IPS-20b (cell line): Measurements from ENCODE around the gene VSX1.

Experiments used
- H3K27ac ChIP-seq: one replicate; pipeline ENCODE4 v1.5.1; 2013; ENCODE audit warnings: low read length
- H3K27me3 ChIP-seq: 2 replicates; pipeline ENCODE4 v1.6.1; 2013; ENCODE audit warnings: mild to moderate bottlenecking, low read length, inconsistent platforms; ENCODE audit not compliant: insufficient read depth
- H3K36me3 ChIP-seq: 2 replicates; pipeline ENCODE4 v1.6.1; 2013; ENCODE audit warnings: low read depth, mild to moderate bottlenecking, inconsistent platforms, low read length, moderate library complexity; ENCODE audit not compliant: insufficient read depth
- H3K4me1 ChIP-seq: 2 replicates; pipeline ENCODE4 v1.6.1; 2013; ENCODE audit warnings: mild to moderate bottlenecking, control low read depth, inconsistent platforms, low read length, moderate library complexity; ENCODE audit not compliant: insufficient read depth
- H3K4me3 ChIP-seq: 2 replicates; pipeline ENCODE4 v1.5.1; 2013; ENCODE audit warnings: mild to moderate bottlenecking, low read length, inconsistent platforms
- H3K9ac ChIP-seq: 2 replicates; pipeline ENCODE4 v1.6.1; 2013; ENCODE audit warnings: low read depth, mild to moderate bottlenecking, inconsistent platforms, low read length, moderate library complexity
- H3K9me3 ChIP-seq: 2 replicates; pipeline ENCODE4 v1.6.1; 2013; ENCODE audit warnings: mild to moderate bottlenecking, low read depth, low read length, inconsistent platforms; ENCODE audit not compliant: insufficient read depth

The VSX1 gene

DNA sequence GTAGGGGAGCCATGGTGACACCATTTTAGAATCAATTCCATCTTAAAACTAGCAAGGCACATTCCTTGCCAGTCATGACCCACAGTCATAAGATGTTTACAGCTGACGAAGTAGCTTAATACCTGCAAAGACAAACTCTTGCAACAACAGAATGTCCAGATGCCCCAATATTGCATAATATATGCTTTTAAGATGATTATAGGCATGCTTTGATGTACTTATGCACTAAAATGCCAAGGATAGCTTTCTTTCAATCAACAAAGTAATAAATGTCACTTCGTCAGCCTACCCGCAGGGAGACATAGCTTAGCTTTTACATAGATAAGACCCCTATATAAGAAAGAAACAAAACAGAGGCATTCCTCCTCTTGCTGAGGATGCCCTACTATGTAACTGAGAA is 50.7 kb downstream of the VSX1 start:
- H3K4me3 ChIP-seq = no peak overlapping the region
- H3K27ac ChIP-seq = no peak overlapping the region
- no peaks in the 10 kb centered on the region for H3K36me3 ChIP-seq
- no peaks in the 10 kb centered on the region for H3K9me3 ChIP-seq
- peaks cover 16% of the 10 kb centered on the region for H3K27me3 ChIP-seq
- H3K9ac ChIP-seq = no peak overlapping the region
- peaks cover 2% of the 10 kb centered on the region; the same call in 1 of the 2 replicates for H3K4me1 ChIP-seq

DNA sequence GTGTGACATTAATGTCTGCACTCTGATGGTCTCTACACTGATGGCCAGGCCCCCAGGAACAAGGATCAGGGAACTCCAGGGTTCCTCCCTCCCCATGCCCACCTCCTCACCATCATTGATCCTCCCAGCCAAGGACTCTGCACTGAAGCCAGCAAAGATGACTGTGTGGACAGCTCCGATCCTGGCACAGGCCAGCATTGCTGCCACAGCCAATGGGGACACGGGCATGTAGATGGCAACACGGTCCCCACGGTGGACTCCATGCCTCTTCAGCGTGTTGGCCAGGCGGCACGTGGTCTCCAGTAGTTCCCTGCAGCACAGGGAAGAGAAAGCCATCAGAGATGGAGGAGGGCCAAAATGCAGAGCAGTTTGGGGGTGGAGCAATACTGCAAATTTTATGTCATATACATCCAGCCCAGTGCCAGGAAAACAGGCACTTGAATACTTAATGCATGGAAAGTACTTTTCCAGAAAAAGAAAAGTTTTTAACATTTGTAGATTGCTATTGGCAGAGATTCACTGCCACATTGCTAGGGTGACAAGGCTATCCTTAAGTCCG is 51.2 kb downstream of the VSX1 start:
- Histone ChIP-seq H3K4me1 (peaks cover 2% of the 10 kb centered on the region; the same call in 1 of the 2 replicates), H3K27ac (no peak overlapping the region), H3K27me3 (peaks cover 16% of the 10 kb centered on the region), H3K36me3 (no peaks in the 10 kb centered on the region), H3K9me3 (no peaks in the 10 kb centered on the region), H3K9ac (no peak overlapping the region), H3K4me3 (no peak overlapping the region)

DNA sequence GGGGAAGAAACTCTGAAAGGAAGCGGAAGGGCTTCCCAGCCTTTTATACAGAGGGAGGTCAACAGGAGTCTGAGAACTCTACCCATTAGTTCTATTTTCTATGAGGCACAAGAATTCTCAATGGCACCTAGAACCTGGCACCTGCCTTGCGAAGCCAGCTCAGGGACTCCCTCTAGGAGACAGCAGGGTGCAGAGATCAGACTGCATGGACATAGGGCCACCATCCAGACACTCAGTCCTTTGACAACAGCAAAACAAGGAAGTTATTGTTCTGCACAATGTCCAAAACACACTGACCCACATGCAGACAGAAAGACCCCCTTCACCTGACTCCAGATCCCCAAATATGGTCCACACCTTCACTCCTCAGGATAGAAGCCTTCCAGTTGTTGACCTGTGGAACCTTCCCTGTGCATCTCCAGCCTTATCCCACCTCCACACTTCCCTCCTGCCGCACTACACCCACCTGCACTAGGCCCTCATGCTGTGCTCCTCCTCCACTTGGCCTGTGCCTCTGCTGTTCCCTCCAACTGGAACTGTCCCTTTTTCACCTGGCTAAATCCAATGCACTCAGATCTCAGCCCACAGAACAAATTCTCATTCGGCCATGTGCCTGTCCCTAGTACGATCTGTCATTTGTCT is 51.8 kb downstream of the VSX1 start:
- no peak overlapping the region for H3K27ac ChIP-seq
- H3K36me3 ChIP-seq = no peaks in the 10 kb centered on the region

DNA sequence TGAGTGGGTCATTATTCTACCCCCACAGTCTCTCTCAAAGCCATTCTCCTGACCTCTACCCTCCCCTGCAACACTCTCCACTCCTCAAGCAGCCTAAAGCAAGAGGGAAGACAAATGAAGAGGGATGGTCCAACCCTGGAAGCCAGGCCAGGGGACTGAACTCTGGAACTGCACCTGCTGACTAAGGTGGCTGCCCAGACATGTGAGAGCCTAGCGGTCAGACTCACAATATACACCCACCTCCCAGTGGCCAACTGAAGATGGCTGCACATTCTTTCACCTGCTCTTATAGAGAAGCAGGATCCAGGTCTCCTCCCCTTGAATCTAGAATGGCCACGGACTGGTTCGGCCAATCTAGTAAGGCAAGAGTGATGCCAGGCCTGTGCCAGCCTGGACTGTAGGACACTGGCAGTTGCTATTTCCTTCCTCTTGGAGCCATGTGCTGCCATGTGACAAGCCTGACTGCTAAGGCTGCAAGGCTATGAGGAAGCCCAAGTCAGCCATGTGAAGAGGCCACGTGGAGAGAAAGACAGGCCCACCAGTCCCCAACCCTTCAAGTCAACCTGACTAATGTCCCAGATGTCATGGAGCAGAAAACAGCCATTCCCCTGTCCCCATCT is 55.8 kb downstream of the VSX1 start:
- Histone ChIP-seq H3K36me3 (no peaks in the 10 kb centered on the region), H3K27me3 (no peaks in the 10 kb centered on the region; the same call in 1 of the 2 replicates), H3K9ac (no peak overlapping the region), H3K4me3 (no peak overlapping the region), H3K27ac (no peak overlapping the region), H3K9me3 (no peaks in the 10 kb centered on the region), H3K4me1 (no peaks in the 10 kb centered on the region)

More for the DNA sequence above, 51.8 kb downstream of the VSX1 start:
- Histone ChIP-seq H3K9me3 (no peaks in the 10 kb centered on the region), H3K4me3 (no peak overlapping the region), H3K27me3 (peaks cover 16% of the 10 kb centered on the region), H3K4me1 (peaks cover 2% of the 10 kb centered on the region; the same call in 1 of the 2 replicates), H3K9ac (no peak overlapping the region)
